KOPT-K1 (cell line): ENCODE results near the gene COX4I2.
"Not testable (repeated sequence)": the region's sequence is repeated elsewhere in the genome, so short reads cannot be mapped to it uniquely, and the experiment has no call there.

Experiments used
- H3K27ac ChIP-seq: fragments of 200-600 bp; sonication (generic); 2 replicates; pipeline ENCODE4 v1.5.1; 2016; ENCODE audit warnings: antibody characterized with exemption, mild to moderate bottlenecking, low read depth, low read length; ENCODE audit not compliant: poor library complexity, severe bottlenecking
- H3K36me3 ChIP-seq: fragments of 200-600 bp; sonication (generic); 2 replicates; pipeline ENCODE4 v1.5.1; 2017; ENCODE audit warnings: antibody characterized with exemption, mild to moderate bottlenecking, low read length, moderate library complexity; ENCODE audit not compliant: insufficient read depth
- H3K9me3 ChIP-seq: fragments of 200-600 bp; sonication (generic); 2 replicates; pipeline ENCODE4 v1.5.1; 2017; ENCODE audit warnings: antibody characterized with exemption, low read length, mild to moderate bottlenecking; ENCODE audit not compliant: insufficient read depth, poor library complexity, severe bottlenecking

Gene COX4I2

DNA sequence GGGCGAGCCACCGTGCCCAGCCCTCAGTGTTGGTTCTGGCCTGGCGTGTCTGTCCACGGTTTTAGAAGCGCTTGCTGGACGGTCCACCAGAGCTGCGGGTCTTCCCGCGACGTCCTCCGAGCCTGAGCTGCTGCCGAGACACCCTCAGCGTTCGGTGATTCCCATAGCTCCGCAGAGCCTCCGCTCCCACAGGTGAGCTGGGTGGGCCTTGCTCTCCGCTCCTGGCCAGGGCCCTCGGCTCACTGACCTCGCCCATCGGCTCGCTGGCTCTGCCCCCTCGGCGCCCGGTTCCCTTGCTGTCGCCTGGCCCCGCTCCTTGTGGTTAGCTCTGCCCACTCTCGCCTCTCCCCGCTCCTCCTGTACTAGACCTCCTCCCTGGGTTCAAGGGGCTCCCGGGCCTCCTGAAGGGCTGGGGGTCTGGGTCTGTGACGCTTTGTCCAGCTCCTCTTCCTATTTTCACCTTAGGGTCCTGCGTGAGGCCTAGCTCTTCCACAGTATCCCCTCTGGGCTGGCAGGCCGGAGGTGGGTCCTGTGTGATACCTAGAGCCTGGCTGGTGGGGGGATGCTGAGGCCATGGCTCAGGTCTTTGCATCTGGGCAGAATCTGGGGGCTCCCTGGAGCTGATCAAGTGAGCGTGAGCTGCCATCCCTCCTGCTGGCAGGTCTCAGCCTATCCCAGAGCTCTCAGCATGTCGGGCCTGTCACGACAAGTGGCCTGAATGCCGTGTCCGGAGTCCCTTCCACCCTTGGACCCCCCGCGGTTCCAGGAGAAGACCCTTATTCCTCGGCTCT, 5.0 kb upstream of the COX4I2 start:
- Histone ChIP-seq H3K36me3 (no peaks in the 10 kb centered on the region), H3K27ac (no peak overlapping the region)

GRCh38 chr20:31633339-31633914, 4.3 kb upstream of the COX4I2 start:
- H3K36me3 ChIP-seq, result no peaks in the 10 kb centered on the region
- H3K27ac ChIP-seq, result no peak overlapping the region
- no peaks in the 10 kb centered on the region for H3K9me3 ChIP-seq

More for the DNA sequence above, 5.0 kb upstream of the COX4I2 start:
- H3K9me3 ChIP-seq, result no peaks in the 10 kb centered on the region

- no peak overlapping the region for H3K27ac ChIP-seq
- H3K36me3 ChIP-seq, result no peaks in the 10 kb centered on the region
- H3K9me3 ChIP-seq, result no peaks in the 10 kb centered on the region
These were observed 605 bp downstream of the COX4I2 start for GRCh38 chr20:31638317-31638716.

- no peak overlapping the region for H3K27ac ChIP-seq
- no peaks in the 10 kb centered on the region for H3K36me3 ChIP-seq
- H3K9me3 ChIP-seq, result no peaks in the 10 kb centered on the region
These were observed 1.1 kb downstream of the COX4I2 start for GRCh38 chr20:31638816-31639215.

GRCh38 chr20:31640259-31640658, 2.5 kb downstream of the COX4I2 start:
- H3K36me3 ChIP-seq, result no peaks in the 10 kb centered on the region
- H3K9me3 ChIP-seq, result no peaks in the 10 kb centered on the region
- H3K27ac ChIP-seq, result no peak overlapping the region

- H3K9me3 ChIP-seq, result no peaks in the 10 kb centered on the region
- H3K27ac ChIP-seq, result no peak overlapping the region
- H3K36me3 ChIP-seq, result no peaks in the 10 kb centered on the region
These were observed 3.7 kb downstream of the COX4I2 start for GRCh38 chr20:31641391-31641790.

- Histone ChIP-seq H3K9me3 (no peaks in the 10 kb centered on the region), H3K27ac (peak overlapping the region; percentile 22), H3K36me3 (no peaks in the 10 kb centered on the region)
These were observed 5.1 kb downstream of the COX4I2 start for GRCh38 chr20:31642837-31643236.

DNA sequence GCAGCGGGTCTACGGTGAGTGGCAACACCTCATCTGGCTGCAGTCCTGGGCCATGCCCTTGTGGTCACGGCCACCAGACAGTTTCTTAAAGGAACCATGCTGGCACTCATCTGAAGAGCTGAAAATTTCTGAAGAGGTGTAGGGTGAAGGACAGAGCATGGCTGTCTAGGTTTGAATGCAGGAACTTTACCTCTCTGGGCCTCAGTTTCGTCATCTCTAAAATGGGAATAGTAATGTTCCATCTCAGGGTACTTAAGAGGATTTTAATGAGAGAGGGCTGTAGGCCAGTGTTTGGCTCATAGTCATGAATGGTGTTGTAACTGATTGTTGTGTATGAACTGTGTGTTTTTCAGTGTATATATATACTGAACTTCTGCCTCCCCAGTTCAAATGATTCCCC, 5.8 kb downstream of the COX4I2 start:
- Histone ChIP-seq H3K36me3 (no peaks in the 10 kb centered on the region), H3K9me3 (no peaks in the 10 kb centered on the region), H3K27ac (peak overlapping the region; percentile 22)

- Histone ChIP-seq H3K27ac (no peak overlapping the region), H3K36me3 (no peaks in the 10 kb centered on the region), H3K9me3 (no peaks in the 10 kb centered on the region)
These were observed 7.0 kb downstream of the COX4I2 start for GRCh38 chr20:31644701-31645100.

GRCh38 chr20:31648104-31648503, 10.4 kb downstream of the COX4I2 start:
- H3K9me3 ChIP-seq, H3K36me3 ChIP-seq, H3K27ac ChIP-seq: not testable (repeated sequence)

- Histone ChIP-seq H3K36me3 (no peaks in the 10 kb centered on the region), H3K9me3 (no peaks in the 10 kb centered on the region), H3K27ac (no peak overlapping the region)
These were observed 15.2 kb downstream of the COX4I2 start for GRCh38 chr20:31652917-31653396.

DNA sequence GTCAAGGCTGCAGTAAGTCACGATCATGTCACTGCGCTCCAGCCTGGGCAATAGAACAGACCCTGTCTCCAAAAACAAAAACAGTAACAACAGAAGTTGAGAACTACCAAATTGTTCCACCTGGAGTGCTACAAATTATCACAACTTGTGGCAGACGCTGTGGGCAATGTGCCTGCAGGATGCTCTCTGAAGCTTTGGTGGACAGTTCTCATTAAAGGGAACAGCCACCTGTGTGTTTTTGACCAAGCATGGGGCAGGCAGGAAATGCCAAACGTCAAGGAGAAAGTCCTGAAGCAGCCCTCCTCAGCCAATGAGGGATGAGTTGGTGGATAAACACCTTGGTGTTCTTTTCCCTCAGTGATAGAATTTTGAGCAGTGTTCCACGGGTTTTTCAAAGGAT, 15.8 kb downstream of the COX4I2 start:
- Histone ChIP-seq H3K27ac (no peak overlapping the region), H3K36me3 (no peaks in the 10 kb centered on the region), H3K9me3 (no peaks in the 10 kb centered on the region)

DNA sequence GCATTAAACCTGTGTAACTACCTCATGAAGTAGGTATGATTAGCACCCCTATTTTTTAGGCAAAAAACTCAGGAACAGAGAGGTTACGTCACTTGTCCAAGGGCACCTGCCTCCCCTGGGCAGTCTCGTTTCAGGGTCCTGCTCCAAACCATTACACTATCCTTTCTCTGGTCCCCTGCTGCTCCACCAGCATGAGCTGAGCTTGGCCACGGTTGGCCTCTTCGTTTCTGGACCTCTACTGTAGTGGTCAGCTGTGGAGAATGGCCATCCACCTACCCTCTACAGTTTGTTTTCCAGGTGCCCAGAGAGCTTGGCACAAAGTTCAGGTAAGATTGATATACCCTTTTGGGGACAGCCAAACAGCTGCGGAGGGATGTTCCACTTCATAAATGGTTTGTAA, 16.8 kb downstream of the COX4I2 start:
- H3K36me3 ChIP-seq, result no peaks in the 10 kb centered on the region
- H3K9me3 ChIP-seq, result no peaks in the 10 kb centered on the region
- H3K27ac ChIP-seq, result no peak overlapping the region

GRCh38 chr20:31661625-31662371, 24.1 kb downstream of the COX4I2 start:
- H3K36me3 ChIP-seq, result peaks cover 36% of the 10 kb centered on the region
- no peaks in the 10 kb centered on the region for H3K9me3 ChIP-seq
- peak overlapping the region; percentile 82 for H3K27ac ChIP-seq

GRCh38 chr20:31662372-31662854, 24.7 kb downstream of the COX4I2 start:
- Histone ChIP-seq H3K36me3 (peaks cover 42% of the 10 kb centered on the region), H3K9me3 (no peaks in the 10 kb centered on the region), H3K27ac (peak overlapping the region; percentile 82)
